ENCODE measurements around the gene CPEB4. TPM values are rescaled to one million over a fixed set of nuclear protein-coding genes. Genes with fewer than 3 reads are reported as not detected.
A peak's percentile ranks its signal among the peaks of the same experiment; 100 is the strongest.

The CPEB4 gene
- total RNA-seq, 1 experiment from 2014 or later, result 8.7 TPM

GRCh38 chr5:173915310-173916014, 27.3 kb downstream of the CPEB4 start:
- Histone ChIP-seq H3K4ac (ENCODE audit: low read depth, low read length) (no peak overlapping the region), H2BK20ac (ENCODE audit: low read depth, low read length, poor library complexity, severe bottlenecking) (no peak overlapping the region), H2AFZ (ENCODE audit: low read length) (no peak overlapping the region), H2BK120ac (ENCODE audit: low read depth, low read length, poor library complexity, severe bottlenecking) (no peak overlapping the region), H3T11ph (ENCODE audit: low read length) (no peak overlapping the region), H2BK15ac (ENCODE audit: low read depth, low read length) (no peak overlapping the region), H3K14ac (ENCODE audit: insufficient read depth, low read length) (no peak overlapping the region), H2AK5ac (ENCODE audit: insufficient read length, low read length) (no peak overlapping the region), H4K8ac (replicated peaks; ENCODE audit: insufficient read length, low read depth, low read length) (no peak overlapping the region), H2BK12ac (ENCODE audit: insufficient read length, low read depth, low read length) (no peak overlapping the region), H3K79me2 (ENCODE audit: insufficient read depth, low read length) (no peaks in the 10 kb centered on the region; the same call in 1 of the 2 replicates), H3K9me3 (ENCODE audit: control insufficient read depth, low read depth, low read length) (no peaks in the 10 kb centered on the region), H3K4me2 (ENCODE audit: insufficient read depth, insufficient read length, low read length) (no peak overlapping the region), H3K18ac (ENCODE audit: insufficient read length, low read depth, low read length) (no peak overlapping the region), H4K20me1 (ENCODE audit: control insufficient read depth, insufficient read depth, insufficient read length) (no peaks in the 10 kb centered on the region), H3K9ac (ENCODE audit: extremely low read depth, insufficient read length, low read length) (no peak overlapping the region), H4K91ac (ENCODE audit: insufficient read length, low read depth, low read length) (no peak overlapping the region), H3K27me3 (ENCODE audit: insufficient read depth, low read length) (no peaks in the 10 kb centered on the region), H3K4me1 (ENCODE audit: insufficient read depth, low read length) (peaks cover 3% of the 10 kb centered on the region; the same call in 1 of the 2 replicates), H4K5ac (ENCODE audit: insufficient read length, low read depth, low read length) (no peak overlapping the region), H2BK5ac (ENCODE audit: insufficient read length, low read length) (peak overlapping the region; percentile 92), H3K79me1 (ENCODE audit: insufficient read depth, low read depth, low read length, poor library complexity, severe bottlenecking) (no peaks in the 10 kb centered on the region), H3K23ac (ENCODE audit: insufficient read length, low read depth, low read length) (no peak overlapping the region), H3K27ac (ENCODE audit: insufficient read length, low read depth, low read length) (no peak overlapping the region), H3K56ac (ENCODE audit: insufficient read length, low read depth, low read length) (no peak overlapping the region), H3K23me2 (ENCODE audit: insufficient read length, low read depth, low read length, poor library complexity, severe bottlenecking) (no peaks in the 10 kb centered on the region)
- H3K4me3 Mint-ChIP-seq, result peak overlapping the region in 1 of 2 experiments; percentile 46; a peak in 1 of 5 replicates
- no peaks in the 10 kb centered on the region for H3K27me3 Mint-ChIP-seq (ENCODE audit: low read depth)
- peaks cover 22 to 27% of the 10 kb centered on the region in 2 experiments for H3K4me1 Mint-ChIP-seq
- H3K27ac Mint-ChIP-seq, result peak overlapping the region; percentile 21 to 97 (median 86); a peak in 6 of 7 replicates
- TF ChIP-seq, protein P1, sequence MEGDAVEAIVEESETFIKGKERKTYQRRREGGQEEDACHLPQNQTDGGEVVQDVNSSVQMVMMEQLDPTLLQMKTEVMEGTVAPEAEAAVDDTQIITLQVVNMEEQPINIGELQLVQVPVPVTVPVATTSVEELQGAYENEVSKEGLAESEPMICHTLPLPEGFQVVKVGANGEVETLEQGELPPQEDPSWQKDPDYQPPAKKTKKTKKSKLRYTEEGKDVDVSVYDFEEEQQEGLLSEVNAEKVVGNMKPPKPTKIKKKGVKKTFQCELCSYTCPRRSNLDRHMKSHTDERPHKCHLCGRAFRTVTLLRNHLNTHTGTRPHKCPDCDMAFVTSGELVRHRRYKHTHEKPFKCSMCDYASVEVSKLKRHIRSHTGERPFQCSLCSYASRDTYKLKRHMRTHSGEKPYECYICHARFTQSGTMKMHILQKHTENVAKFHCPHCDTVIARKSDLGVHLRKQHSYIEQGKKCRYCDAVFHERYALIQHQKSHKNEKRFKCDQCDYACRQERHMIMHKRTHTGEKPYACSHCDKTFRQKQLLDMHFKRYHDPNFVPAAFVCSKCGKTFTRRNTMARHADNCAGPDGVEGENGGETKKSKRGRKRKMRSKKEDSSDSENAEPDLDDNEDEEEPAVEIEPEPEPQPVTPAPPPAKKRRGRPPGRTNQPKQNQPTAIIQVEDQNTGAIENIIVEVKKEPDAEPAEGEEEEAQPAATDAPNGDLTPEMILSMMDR (conservative IDR thresholded peaks at IDR 0.05), result no peak
- DNase-seq, result no peak
- no peaks in the 10 kb centered on the region for H3K9me3 Mint-ChIP-seq
- H3K36me3 Mint-ChIP-seq (ENCODE audit: insufficient read depth in 1 of 3, low read depth in 3 of 3), result no peaks in the 10 kb centered on the region
- no CpG with 5 or more reads among the region's 7 CpGs for WGBS (ENCODE audit: extremely low coverage, insufficient read length, low lambda C conversion rate)

All from H9 (cell line).